ENCODE measurements around the gene NDFIP1. TPM values are rescaled to one million over a fixed set of nuclear protein-coding genes. Genes with fewer than 3 reads are reported as not detected.

NDFIP1 gene
- total RNA-seq, 4 donors from 2014 or later: 53.2 to 124 (median 89.0) TPM

- Histone ChIP-seq H3K4me1 (no peaks in the 10 kb centered on the region), H3K4me3 (no peak overlapping the region), H3K36me3 (no peaks in the 10 kb centered on the region), H3K27me3 (no peaks in the 10 kb centered on the region), H3K9me3 (no peaks in the 10 kb centered on the region), H3K27ac (no peak overlapping the region)
- TF ChIP-seq POLR2A (IDR thresholded peaks at IDR 0.05): no peak
- TF ChIP-seq, protein P1, sequence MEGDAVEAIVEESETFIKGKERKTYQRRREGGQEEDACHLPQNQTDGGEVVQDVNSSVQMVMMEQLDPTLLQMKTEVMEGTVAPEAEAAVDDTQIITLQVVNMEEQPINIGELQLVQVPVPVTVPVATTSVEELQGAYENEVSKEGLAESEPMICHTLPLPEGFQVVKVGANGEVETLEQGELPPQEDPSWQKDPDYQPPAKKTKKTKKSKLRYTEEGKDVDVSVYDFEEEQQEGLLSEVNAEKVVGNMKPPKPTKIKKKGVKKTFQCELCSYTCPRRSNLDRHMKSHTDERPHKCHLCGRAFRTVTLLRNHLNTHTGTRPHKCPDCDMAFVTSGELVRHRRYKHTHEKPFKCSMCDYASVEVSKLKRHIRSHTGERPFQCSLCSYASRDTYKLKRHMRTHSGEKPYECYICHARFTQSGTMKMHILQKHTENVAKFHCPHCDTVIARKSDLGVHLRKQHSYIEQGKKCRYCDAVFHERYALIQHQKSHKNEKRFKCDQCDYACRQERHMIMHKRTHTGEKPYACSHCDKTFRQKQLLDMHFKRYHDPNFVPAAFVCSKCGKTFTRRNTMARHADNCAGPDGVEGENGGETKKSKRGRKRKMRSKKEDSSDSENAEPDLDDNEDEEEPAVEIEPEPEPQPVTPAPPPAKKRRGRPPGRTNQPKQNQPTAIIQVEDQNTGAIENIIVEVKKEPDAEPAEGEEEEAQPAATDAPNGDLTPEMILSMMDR (IDR thresholded peaks at IDR 0.05): no peak
- DNase-seq: no peak
- intact Hi-C loops (cut with DNase I; ENCODE audit: low total_unique reads): no loop called here
Observed at GRCh38 chr5:142175039-142175438, 66.5 kb downstream of the NDFIP1 start.

GRCh38 chr5:142175461-142176142 lies 67.0 kb downstream of the NDFIP1 start:
- no peak for TF ChIP-seq POLR2A (IDR thresholded peaks at IDR 0.05)
- TF ChIP-seq, protein P1 (IDR thresholded peaks at IDR 0.05): no peak
- Histone ChIP-seq H3K27me3 (no peaks in the 10 kb centered on the region), H3K4me1 (no peaks in the 10 kb centered on the region), H3K4me3 (no peak overlapping the region), H3K36me3 (no peaks in the 10 kb centered on the region), H3K9me3 (no peaks in the 10 kb centered on the region), H3K27ac (no peak overlapping the region)
- DNase-seq: no peak
- intact Hi-C loops (cut with DNase I; ENCODE audit: low total_unique reads): no loop called here

GRCh38 chr5:142176255-142176654 lies 67.7 kb downstream of the NDFIP1 start:
- Histone ChIP-seq H3K9me3 (no peaks in the 10 kb centered on the region), H3K36me3 (no peaks in the 10 kb centered on the region), H3K4me1 (no peaks in the 10 kb centered on the region), H3K27me3 (no peaks in the 10 kb centered on the region), H3K4me3 (no peak overlapping the region), H3K27ac (no peak overlapping the region)
- TF ChIP-seq POLR2A (IDR thresholded peaks at IDR 0.05): no peak
- TF ChIP-seq, protein P1 (IDR thresholded peaks at IDR 0.05): no peak
- intact Hi-C loops (cut with DNase I; ENCODE audit: low total_unique reads): no loop called here
- DNase-seq: no peak

GRCh38 chr5:142178651-142179050 lies 70.1 kb downstream of the NDFIP1 start:
- Histone ChIP-seq H3K36me3 (no peaks in the 10 kb centered on the region), H3K4me3 (no peak overlapping the region), H3K4me1 (no peaks in the 10 kb centered on the region), H3K27me3 (no peaks in the 10 kb centered on the region), H3K9me3 (no peaks in the 10 kb centered on the region), H3K27ac (no peak overlapping the region)
- intact Hi-C loops (cut with DNase I; ENCODE audit: low total_unique reads): no loop called here
- TF ChIP-seq, protein P1 (IDR thresholded peaks at IDR 0.05): no peak
- no peak for TF ChIP-seq POLR2A (IDR thresholded peaks at IDR 0.05)
- DNase-seq: no peak

DNA sequence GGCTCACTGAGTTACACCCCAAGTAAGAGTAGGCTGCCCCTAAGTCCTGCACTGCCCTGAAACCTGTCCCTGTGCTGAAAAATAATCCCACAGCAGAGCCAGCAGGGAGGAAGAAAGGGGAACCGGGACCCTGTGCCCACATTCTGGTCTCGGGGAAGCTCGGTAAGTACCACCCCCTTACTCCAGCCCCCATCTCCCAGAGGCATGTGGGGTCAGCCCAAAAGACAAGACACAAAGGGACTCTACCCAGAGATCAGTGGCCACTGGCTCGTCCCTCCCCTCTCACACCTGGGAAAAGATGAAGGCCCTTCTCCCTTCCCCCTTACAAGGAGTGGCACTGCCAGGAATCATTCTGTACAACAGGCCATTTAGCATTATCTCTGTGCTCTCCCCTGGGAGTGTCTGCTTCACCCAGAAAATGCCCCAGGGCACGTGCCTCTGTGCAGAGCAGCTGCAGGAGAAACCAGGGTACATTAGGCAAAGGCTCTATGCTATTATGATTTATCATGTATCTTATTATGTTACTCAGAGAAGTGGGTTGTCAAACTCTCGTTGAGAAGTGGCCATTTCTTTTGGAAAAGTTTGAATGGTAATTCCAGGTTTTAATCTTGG lies 71.3 kb downstream of the NDFIP1 start:
- H3K4me3 ChIP-seq: no peak overlapping the region
- H3K36me3 ChIP-seq: no peaks in the 10 kb centered on the region
- no peaks in the 10 kb centered on the region for H3K9me3 ChIP-seq
- no peak overlapping the region for H3K27ac ChIP-seq
- H3K4me1 ChIP-seq: no peaks in the 10 kb centered on the region
- no peak for TF ChIP-seq POLR2A (IDR thresholded peaks at IDR 0.05)
- TF ChIP-seq, protein P1 (IDR thresholded peaks at IDR 0.05): no peak
- DNase-seq: no peak
- intact Hi-C loops (cut with DNase I; ENCODE audit: low total_unique reads): no loop called here
- no peaks in the 10 kb centered on the region for H3K27me3 ChIP-seq

Data from uterus (tissue), 4 donors.